NCI-H2081 (cell line): ENCODE measurements around the gene PDCD7.
A peak's percentile ranks its signal among the peaks of the same experiment; 100 is the strongest.
"Not testable (repeated sequence)": the region's sequence is repeated elsewhere in the genome, so short reads cannot be mapped to it uniquely, and the experiment has no call there.

ENCODE experiments used
- DNase-seq, 2 experiments: peaks; one replicate each; lab custom pipeline; 2025; lab: John Stamatoyannopoulos, UW

The PDCD7 gene, protein sequence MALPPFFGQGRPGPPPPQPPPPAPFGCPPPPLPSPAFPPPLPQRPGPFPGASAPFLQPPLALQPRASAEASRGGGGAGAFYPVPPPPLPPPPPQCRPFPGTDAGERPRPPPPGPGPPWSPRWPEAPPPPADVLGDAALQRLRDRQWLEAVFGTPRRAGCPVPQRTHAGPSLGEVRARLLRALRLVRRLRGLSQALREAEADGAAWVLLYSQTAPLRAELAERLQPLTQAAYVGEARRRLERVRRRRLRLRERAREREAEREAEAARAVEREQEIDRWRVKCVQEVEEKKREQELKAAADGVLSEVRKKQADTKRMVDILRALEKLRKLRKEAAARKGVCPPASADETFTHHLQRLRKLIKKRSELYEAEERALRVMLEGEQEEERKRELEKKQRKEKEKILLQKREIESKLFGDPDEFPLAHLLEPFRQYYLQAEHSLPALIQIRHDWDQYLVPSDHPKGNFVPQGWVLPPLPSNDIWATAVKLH

DNA sequence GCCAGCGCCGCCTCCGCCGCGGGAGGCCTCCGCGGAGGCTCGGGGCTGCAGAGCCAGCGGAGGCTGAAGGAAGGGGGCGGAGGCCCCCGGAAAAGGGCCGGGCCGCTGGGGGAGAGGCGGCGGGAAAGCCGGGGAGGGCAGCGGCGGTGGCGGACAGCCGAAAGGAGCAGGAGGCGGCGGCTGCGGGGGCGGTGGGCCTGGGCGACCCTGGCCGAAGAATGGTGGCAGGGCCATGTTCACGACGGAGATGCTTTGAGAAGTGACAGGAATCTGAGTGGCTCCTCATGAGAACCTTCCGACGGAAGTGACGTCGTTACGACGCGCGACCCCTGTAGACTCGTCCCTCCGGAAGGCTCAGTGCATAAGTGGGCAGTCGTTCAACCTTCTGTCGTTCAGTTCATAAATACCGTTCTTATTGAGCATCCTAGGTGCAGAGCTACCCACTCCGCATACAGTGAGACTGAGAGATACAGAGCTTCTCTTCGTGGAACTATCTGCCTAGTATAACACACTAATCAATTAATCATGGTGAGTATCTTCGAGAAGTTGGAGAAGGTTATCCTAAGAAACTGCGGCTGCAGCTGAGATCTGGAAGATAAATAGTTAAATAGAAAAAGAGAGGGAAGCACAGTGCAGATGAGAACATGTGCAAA, at the start of gene PDCD7:
PDCD7 (minus strand) TSS at position 261 of the 653 bp plus-strand sequence; CDS start at position 234, 27 bp downstream.
- DNase-seq = peak; percentile 84 to 96

DNA sequence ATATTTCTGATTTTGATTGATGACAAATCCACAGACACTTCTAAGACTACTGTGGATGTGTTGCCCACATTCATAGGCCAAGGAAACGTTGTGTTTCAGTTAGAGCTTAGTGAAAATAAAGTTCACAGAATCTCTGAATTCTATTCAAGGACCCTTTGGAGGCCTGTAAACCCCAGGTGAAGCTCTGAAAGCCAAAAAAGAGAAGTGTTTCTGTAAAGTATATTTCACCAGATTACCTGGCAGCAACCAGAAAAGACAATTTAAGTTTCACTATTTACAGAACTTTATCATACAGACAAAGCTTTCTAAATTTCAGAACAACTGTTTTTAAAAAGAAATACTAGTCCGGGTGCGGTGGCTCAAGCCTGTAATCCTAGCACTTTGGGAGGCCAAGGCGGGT, 48.9 kb upstream of the PDCD7 start:
- DNase-seq = no peak

DNA sequence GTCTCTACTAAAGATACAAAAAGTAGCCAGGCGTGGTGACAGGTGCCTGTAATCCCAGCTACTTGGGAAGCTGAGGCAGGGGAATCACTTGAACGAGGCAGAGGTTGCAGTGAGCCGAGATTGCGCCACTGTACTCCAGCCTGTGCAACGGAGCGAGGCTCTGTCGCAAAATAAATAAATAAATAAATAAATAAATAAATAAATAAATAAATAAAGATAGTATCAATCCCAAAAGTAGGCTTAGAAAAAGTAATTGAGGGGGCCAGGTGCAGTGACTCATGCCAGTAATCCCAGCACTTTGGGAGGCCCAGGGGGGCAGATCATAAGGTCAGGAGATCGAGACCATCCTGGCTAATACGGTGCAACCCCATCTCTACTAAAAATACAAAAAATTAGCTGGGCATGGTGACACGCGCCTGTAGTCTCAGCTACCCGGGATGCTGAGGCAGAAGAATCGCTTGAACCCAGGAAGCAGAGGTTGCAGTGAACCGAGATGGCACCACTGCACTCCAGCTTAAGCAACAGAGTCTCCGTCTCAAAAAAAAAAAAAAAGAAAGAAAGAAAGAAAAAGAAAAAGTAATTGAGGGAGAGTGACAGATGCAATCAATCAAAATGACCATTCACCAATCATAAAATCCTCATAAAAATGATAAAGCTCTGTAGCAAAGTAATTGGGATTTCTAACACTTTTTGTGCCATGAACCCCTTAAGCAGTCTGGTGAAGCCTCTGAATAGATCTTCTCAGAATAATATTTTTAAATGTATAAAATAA, 48.2 kb upstream of the PDCD7 start:
- DNase-seq = not testable (repeated sequence)

DNA sequence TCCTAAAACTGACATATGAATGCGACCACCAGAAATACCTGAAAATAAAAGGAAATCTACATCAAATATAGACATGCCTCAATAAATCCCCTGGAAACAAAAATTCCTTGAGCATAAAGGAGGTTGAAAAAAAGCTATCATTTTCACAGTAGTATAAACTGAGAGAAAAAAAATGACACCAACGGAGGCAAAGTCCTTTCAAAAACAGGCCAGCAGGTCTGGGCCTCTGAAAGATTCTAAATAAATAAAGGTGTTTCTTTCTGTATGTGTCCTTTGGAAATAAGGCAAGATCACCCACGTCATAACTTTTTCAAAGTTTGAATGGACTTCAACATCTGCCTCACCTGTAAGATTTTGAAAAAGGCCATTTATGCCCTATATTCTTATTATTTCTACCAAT, 46.6 kb upstream of the PDCD7 start:
- DNase-seq = no peak

DNA sequence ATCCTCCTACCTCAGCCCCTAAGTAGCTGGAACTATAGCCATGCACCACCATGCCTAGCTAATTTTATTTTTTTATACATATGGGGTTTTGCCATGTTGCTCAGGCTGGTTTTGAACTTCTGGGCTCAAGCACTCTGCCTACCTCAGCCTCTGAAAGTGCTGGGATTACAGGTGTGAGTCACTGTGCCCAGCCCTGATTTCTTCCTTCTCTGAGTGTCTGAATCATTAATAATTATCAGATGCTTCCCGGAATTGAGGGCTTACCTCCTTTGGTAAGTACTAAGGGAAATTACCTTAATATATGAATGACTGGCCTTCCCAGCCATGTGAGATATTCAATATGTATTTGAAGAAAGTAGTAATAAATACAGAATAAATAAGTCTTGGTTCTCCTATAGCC, 44.3 kb upstream of the PDCD7 start:
- DNase-seq = no peak

DNA sequence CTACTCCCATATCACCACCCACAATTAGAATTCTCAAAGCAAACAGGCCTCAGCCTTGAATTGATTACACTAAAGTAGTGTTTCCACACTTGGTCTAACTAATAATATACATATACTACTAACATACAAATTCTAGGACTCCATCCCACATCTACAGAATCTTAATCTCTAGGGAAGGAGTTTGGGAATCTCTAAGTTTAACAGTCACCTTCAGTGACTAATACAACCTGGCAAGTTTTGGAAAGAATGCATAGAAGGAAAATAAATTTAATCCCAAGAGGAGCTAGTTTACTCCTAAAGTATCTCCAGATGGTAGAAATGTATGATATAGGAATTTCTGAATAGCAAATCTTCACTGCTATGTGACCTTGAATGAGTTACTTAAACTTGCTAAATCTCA, 42.4 kb upstream of the PDCD7 start:
- DNase-seq = no peak

DNA sequence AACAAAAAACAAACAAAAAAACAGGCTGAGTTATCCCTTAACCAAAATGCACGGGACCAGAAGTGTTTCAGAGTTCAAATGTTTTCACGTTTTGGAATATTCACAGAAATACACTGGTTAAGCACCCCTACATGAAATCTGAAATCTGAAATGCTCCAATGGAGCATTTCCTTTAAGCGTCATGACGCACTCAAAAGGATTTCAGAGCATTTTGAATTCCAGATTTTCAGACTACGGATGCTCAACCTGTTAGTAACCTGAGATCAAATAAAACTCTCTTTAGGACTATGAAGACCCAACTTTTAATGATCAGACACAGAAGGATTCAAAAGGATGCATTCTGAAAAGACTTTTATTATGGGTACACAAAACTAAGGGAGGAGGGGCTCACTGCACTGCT, 41.9 kb upstream of the PDCD7 start:
- DNase-seq = no peak

DNA sequence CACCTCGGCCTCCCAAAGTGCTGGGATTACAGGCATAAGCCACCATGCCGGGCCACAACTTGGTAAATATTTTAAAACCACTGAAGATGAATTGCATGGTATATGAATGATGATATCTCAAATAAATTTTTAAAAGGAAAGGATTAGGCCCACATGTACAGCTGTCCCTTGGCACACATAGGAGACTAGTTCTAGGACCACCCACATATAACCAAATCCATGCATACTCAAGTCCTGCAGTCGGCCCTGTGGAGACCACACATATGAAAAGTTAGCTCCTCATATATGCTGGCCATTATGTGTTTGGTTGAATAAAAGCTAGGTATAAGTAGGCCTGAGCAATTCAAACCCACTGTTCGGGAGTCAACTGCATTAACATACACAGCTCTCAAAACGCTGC, 40.9 kb upstream of the PDCD7 start:
- DNase-seq = no peak

DNA sequence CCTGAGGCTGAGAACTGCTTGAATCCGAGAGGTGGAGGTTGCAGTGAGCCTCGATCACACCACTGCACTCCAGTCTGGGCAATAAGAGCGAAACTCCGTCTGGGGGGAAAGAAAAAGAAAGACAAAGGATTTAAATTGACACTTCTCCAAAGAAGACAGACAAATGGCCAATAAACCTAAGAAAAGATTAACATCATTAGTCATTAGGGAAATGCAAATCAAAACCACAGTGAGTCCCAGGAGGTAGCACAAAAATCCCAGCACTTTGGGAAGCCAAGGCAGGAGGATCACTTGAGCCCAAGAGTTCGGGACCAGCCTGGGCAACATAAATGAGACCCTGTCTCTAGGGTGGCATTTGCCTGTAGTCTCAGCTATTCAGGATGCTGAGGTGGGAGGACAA, 38.9 kb upstream of the PDCD7 start:
- DNase-seq = no peak

DNA sequence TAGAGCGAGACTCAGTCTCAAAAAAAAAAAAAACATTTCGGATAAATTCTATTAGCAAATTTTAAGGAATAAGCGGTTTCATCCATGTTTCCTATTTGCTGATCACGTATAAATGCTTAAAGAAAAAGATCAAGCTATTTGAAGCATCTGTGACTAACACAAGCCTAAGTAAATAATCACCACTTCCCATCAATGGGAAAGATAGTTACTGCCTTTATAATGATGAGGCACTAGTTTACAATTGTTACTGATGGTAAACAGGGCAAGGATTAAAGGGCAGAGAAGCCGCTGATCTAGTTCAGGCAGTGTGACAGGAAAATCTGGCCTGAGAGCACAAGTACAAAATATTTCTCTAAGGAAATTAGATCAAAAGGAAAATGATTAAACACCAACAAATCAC, 37.8 kb upstream of the PDCD7 start:
- DNase-seq = no peak

DNA sequence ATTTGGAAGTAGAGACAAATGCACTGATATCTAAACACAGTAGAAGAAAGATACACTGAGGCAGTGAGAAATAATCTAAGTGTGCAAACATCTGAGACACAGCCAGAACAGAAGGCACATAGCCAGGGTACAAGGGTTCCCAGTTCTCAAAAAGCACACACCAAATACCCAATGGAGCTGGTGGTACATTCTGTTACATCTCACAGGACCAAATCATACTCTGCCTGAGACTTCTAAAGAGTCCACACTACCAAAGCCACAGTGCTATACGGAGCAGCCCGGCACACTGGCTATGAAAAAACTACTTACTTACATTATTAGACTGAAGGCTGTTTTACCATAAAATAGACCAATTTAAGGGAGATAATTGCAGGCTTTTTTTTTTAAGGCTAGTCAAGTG, 32.3 kb upstream of the PDCD7 start:
- no peak for DNase-seq

DNA sequence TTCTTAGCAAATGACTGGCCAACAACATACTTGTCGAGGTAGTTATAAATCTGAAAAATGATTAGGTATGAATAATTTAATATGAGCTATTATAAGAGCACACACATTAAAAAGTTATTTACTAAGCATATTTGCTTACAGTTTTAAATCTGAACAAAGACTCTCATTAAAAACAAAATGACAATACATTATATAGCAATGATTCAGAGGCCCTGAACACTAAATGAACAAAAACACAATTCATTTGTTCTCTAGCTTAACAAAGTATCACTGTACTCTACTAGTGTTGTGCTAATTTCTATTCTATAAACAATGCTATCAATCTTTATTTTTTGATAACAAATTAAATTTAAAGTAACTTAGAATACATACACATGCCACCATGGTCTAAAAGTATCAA, 30.5 kb upstream of the PDCD7 start:
- DNase-seq = no peak

DNA sequence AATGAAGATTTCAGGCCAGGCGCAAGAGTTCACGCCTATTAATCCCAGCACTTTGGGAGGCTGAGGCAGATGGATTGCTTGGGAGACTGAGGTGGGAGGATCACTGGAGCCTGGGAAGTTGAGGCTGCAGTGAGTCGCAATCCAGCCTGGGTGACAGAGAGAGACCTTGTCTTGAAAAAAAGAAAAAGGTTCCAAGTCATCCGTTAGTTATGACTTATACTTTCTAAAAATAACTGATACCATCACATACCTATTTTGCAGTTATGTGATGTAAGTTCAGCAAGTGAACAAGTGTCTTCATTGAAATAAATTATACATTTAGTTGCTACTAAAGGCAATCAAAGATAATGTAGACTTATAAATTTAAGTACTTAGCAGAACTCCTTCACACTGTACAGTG, 29.4 kb upstream of the PDCD7 start:
- DNase-seq = no peak

DNA sequence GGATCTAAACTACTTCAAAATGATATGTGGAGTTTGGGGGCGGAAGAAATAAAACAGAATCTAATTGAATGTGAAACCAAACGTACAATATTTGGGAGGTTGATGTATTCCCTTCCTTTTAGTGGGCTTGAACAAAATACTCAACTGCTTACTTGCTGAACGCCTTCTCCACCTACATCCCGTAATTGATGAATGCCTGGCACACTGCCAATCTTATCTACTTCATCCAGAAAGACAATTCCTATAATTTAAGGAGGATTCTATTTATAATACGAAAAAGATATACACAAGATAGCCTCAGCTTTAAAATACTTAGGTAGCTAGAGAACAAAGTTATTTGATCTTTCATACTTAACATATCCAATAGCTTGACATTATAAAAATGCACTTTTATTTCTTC, 23.1 kb upstream of the PDCD7 start:
- no peak for DNase-seq

DNA sequence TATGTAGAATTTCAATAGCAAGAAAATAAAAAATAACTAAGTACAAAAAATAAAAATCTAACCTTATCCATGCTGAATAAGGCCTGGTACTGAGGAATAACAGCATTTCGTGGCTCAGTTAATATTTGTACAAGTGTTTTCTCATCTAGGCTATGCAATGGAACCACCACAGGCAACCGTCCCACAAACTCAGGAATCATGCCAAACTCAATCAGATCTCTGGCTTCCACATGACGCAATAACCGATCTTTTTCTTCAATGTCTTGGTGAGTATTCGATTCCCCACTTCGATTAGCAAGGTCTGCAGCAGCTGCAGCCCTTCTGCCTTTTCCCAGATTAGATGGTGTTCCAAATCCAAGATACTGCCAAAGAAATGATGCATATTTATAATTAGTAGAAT, 21.1 kb upstream of the PDCD7 start:
- DNase-seq = no peak

DNA sequence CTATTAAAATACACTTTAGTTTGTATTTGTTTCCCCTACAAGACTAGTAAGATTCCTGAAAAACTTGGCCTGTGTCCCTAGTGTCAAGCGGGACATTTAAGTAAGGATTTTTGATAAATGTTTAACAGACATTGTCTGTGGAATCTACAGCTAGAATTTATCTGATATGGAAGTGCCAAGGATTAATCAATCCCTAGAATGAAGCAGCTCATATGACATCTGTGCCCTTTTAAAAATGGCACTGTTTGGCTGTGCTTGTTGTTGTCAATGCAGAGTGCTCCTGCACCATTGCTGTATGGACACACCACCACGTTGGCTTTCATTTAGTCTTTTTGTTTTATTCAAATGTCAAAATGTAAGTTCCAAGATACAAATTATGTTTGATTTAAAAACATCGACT, 14.3 kb upstream of the PDCD7 start:
- no peak for DNase-seq

DNA sequence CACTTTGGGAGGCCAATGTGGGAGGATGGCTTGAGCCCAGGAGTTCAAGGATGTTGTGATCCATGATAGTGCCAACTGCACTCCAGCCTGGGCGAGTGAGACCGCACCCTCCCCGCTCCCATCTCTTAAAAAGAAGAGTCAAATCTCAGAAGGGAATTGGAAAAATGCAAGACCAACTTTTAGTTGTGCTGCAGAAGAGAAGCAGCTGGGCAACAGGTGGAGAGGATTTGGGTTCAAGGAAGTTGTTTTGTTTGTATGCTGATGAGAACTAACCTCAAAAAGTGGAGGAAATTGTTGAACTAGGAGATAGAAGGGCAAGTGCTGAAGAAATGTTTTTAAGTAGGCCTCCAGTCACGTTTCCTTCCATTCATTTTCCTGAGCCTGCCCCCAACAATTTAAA, 12.8 kb upstream of the PDCD7 start:
- DNase-seq = no peak

DNA sequence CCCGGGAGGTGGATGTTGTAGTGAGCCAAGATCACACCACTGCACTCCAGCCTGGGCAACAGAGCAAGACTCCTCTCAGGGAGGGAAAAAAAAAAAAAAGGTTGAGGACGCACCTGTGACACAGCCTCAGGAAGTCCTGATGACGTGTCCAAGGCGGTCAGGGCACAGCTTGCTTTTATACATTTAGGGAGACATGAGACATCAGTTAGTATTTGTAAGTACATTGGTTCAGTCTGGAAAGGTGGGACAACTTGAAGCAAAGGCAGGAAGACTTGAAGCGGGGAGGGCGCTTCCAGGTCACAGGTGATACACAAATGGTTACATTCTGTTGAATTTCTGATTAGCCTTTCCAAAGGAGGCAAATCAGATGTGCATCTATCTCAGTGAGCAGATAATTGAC, 5.0 kb upstream of the PDCD7 start:
- DNase-seq = not testable (repeated sequence)

DNA sequence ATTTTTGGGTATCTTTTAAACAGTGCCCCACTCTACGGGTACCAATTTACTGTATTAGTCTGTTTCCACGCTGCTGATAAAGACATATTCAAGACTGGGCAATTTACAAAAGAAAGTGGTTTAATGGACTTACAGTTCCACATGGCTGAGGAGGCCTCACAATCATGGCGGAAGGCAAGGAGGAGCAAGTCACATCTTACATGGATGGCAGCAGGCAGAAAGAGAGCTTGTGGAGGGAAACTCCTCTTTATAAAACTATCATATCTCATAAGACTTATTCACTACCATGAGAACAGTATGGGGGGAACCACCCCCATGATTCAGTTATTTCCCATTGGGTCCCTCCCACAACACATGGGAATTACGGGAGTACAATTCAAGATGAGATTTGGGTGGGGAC, 4.3 kb upstream of the PDCD7 start:
- not testable (repeated sequence) for DNase-seq

DNA sequence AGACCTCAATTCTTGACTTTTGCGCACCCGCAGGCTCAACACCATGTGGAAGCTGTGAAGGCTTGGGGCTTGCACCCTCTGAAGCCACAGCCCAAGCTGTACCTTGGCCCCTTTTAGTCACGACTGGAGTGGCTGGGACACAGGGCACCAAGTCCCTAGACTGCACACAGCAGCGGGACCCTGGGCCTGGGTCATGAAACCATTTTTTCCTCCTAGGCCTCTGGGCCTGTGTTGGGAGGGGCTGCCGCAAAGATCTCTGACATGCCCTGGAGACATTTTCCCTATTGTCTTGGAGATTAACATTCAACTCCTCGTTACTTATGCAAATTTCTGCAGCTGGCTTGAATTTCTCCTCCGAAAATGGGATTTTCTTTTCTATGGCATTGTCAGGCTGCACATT, 3.5 kb upstream of the PDCD7 start:
- DNase-seq = not testable (repeated sequence)

DNA sequence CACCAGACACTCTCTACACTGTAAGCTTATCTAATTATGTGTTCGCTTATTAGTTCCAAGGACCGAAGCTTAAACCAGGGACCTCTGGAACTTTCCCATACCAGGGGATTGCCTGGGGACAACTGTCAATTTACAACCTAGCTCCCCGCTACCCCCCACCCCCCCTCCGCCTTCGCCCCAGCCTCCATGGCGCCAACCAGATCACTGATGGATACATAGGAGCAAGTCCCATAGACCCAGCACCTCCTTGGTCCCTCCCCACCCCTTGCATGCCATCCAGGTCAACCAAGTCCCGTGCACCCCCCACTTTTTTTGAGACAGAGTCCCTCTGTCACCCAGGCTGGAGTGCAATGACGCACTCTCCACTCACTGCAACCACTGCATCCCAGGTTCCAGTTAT, 930 bp upstream of the PDCD7 start:
- DNase-seq = no peak

DNA sequence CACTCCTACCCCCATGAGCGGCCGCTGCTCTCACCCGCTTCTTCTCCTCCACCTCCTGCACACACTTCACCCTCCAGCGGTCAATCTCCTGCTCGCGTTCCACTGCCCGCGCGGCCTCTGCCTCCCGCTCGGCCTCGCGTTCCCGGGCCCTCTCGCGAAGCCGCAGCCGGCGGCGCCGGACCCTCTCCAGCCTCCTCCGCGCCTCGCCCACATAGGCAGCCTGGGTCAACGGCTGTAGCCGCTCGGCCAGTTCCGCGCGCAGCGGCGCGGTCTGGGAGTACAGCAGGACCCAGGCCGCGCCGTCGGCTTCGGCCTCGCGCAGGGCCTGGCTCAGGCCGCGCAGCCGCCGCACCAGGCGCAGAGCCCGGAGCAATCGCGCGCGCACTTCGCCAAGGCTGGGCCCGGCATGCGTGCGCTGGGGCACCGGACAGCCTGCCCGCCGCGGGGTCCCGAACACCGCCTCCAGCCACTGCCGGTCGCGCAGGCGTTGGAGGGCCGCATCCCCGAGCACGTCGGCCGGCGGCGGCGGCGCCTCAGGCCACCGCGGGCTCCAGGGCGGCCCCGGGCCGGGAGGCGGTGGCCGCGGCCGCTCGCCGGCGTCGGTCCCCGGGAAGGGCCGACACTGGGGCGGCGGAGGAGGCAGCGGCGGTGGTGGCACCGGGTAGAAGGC, 595 bp downstream of the PDCD7 start:
- peak in 1 of 2 experiments; percentile 47 for DNase-seq
